ENCODE data around the gene CCDC69. TPM values are rescaled to one million over a fixed set of nuclear protein-coding genes. Genes with fewer than 3 reads are reported as not detected.

CCDC69 gene
- total RNA-seq, 1 donor from 2014 or later = 109 TPM

GRCh38 chr5:151195622-151196021 lies 28.3 kb downstream of the CCDC69 start:
- no peak for DNase-seq
- ATAC-seq (ENCODE audit: low read depth) = no peak
- Mint-ChIP-seq H3K27ac (peak overlapping the region; percentile 84), H3K9me3 (peaks cover 5% of the 10 kb centered on the region), H3K4me1 (peaks cover 77% of the 10 kb centered on the region), H3K27me3 (no peaks in the 10 kb centered on the region), H3K4me3 (peak overlapping the region; percentile 32), H3K36me3 (ENCODE audit: low read depth) (peaks cover 67% of the 10 kb centered on the region)
- POLR2A ChIA-PET = interaction anchor here (1.0 to 1.9 kb wide), 3 partner anchors 16 to 43 kb away, joined by 4 to 20 read pairs (median 10); partner anchors contain the start of gene CCDC69
- CTCF ChIA-PET = no interaction called here
- TF ChIP-seq CTCF (IDR thresholded peaks at IDR 0.05) = no peak
- intact Hi-C loops (cut with micrococcal nuclease) = loop anchor here (1.0 to 2.0 kb wide), 6 partner anchors 17 to 72 kb away; partner anchors contain the start of genes CCDC69 and GM2A

GRCh38 chr5:151192626-151193025 lies 31.3 kb downstream of the CCDC69 start:
- ATAC-seq (ENCODE audit: low read depth) (no peak), DNase-seq (no peak)
- Mint-ChIP-seq H3K27me3 (no peaks in the 10 kb centered on the region), H3K4me3 (no peak overlapping the region), H3K27ac (peak overlapping the region; percentile 72), H3K9me3 (peaks cover 12% of the 10 kb centered on the region), H3K4me1 (peaks cover 83% of the 10 kb centered on the region), H3K36me3 (ENCODE audit: low read depth) (peaks cover 67% of the 10 kb centered on the region)
- POLR2A ChIA-PET = interaction anchor here (0.6 to 2.1 kb wide), 15 partner anchors 8 to 581 kb away, joined by 3 to 43 read pairs (median 6); partner anchors contain the start of genes CCDC69 and GM2A
- intact Hi-C loops (cut with micrococcal nuclease) = no loop called here
- TF ChIP-seq CTCF (IDR thresholded peaks at IDR 0.05) = no peak
- CTCF ChIA-PET = interaction anchor here (1.0 to 2.0 kb wide), 4 partner anchors 45 to 141 kb away, joined by 3 to 10 read pairs (median 4); no protein-coding TSS in a partner anchor

GRCh38 chr5:151191661-151192060 lies 32.2 kb downstream of the CCDC69 start:
- POLR2A ChIA-PET = interaction anchor here (0.6 to 2.1 kb wide), 20 partner anchors 9 to 582 kb away, joined by 3 to 43 read pairs (median 4); partner anchors contain the start of genes CCDC69 and GM2A
- Mint-ChIP-seq H3K4me3 (peak overlapping the region; percentile 46), H3K27me3 (no peaks in the 10 kb centered on the region), H3K36me3 (ENCODE audit: low read depth) (peaks cover 71% of the 10 kb centered on the region), H3K9me3 (peaks cover 9% of the 10 kb centered on the region), H3K4me1 (peaks cover 80% of the 10 kb centered on the region), H3K27ac (peak overlapping the region; percentile 76)
- ATAC-seq (ENCODE audit: low read depth) = no peak
- DNase-seq = no peak
- intact Hi-C loops (cut with micrococcal nuclease) = no loop called here
- no peak for TF ChIP-seq CTCF (IDR thresholded peaks at IDR 0.05)
- CTCF ChIA-PET = interaction anchor here (1.0 to 2.2 kb wide), 6 partner anchors 11 to 140 kb away, joined by 3 to 10 read pairs (median 4); no protein-coding TSS in a partner anchor

GRCh38 chr5:151189151-151189550 lies 34.7 kb downstream of the CCDC69 start:
- Mint-ChIP-seq H3K27me3 (no peaks in the 10 kb centered on the region), H3K4me1 (peaks cover 66% of the 10 kb centered on the region), H3K27ac (no peak overlapping the region), H3K9me3 (peaks cover 9% of the 10 kb centered on the region), H3K4me3 (no peak overlapping the region), H3K36me3 (ENCODE audit: low read depth) (peaks cover 78% of the 10 kb centered on the region)
- POLR2A ChIA-PET = interaction anchor here (1.2 kb wide), 1 partner anchor 35 kb away, joined by 5 read pairs; the partner anchor contains the start of gene CCDC69
- TF ChIP-seq CTCF (IDR thresholded peaks at IDR 0.05) = no peak
- DNase-seq (no peak), ATAC-seq (ENCODE audit: low read depth) (no peak)
- intact Hi-C loops (cut with micrococcal nuclease) = no loop called here
- CTCF ChIA-PET = interaction anchor here (2.5 kb wide), 1 partner anchor 24 kb away, joined by 13 read pairs; no protein-coding TSS in a partner anchor

GRCh38 chr5:151186538-151186937 lies 37.4 kb downstream of the CCDC69 start:
- Mint-ChIP-seq H3K9me3 (peaks cover 7% of the 10 kb centered on the region), H3K27me3 (no peaks in the 10 kb centered on the region), H3K36me3 (ENCODE audit: low read depth) (peaks cover 85% of the 10 kb centered on the region), H3K4me3 (no peak overlapping the region), H3K4me1 (peaks cover 51% of the 10 kb centered on the region), H3K27ac (peak overlapping the region; percentile 1)
- intact Hi-C loops (cut with micrococcal nuclease) = no loop called here
- TF ChIP-seq CTCF (IDR thresholded peaks at IDR 0.05) = no peak
- no peak for ATAC-seq (ENCODE audit: low read depth)
- no peak for DNase-seq
- ChIA-PET POLR2A (interaction anchor here (1.2 kb wide), 1 partner anchor 27 kb away, joined by 3 read pairs; no protein-coding TSS in a partner anchor), CTCF (no interaction called here)

Measured in activated B cell treated with CpG ODN at 0.5 μM for 24 hours (primary cell).